Effector memory CD8-positive, alpha-beta T cell (primary cell): ENCODE results near the gene PCGF2.
"Not testable (repeated sequence)": the region's sequence is repeated elsewhere in the genome, so short reads cannot be mapped to it uniquely, and the experiment has no call there.

Experiments
- ATAC-seq: fragments of 150-1000 bp; cut with Tn5 transposase; replicated peaks from 2 replicates; pipeline ENCODE4 v1.10.0; 2021; ENCODE audit warnings: mild to moderate bottlenecking, moderate library complexity
- DNase-seq, 3 experiments: peaks; one replicate each; pipeline ENCODE4 v3.0.0; 2021
- H3K27ac Mint-ChIP-seq, 2 donors: one replicate each; pipeline ENCODE4 v1.8.0; 2022; ENCODE audit warnings: mild to moderate bottlenecking in 2 of 2, mixed read lengths in 2 of 2, moderate library complexity in 2 of 2
- H3K27me3 Mint-ChIP-seq, 2 donors: one replicate each; pipeline ENCODE4 v1.8.0; 2022; ENCODE audit warnings: mixed read lengths in 2 of 2
- H3K36me3 Mint-ChIP-seq: one replicate; pipeline ENCODE4 v1.8.0; 2022; ENCODE audit warnings: mild to moderate bottlenecking, moderate library complexity, mixed read lengths; ENCODE audit not compliant: insufficient read depth
- H3K4me1 Mint-ChIP-seq, 2 donors: one replicate each; pipeline ENCODE4 v1.8.0; 2022; ENCODE audit warnings: low read depth in 2 of 2, mixed read lengths in 2 of 2
- H3K4me3 Mint-ChIP-seq, 2 donors: one replicate each; pipeline ENCODE4 v1.8.0; 2022; ENCODE audit warnings: mild to moderate bottlenecking in 2 of 2, mixed read lengths in 2 of 2, moderate library complexity in 2 of 2
- H3K9me3 Mint-ChIP-seq, 2 donors: one replicate each; pipeline ENCODE4 v1.8.0; 2022; ENCODE audit warnings: mixed read lengths in 2 of 2

PCGF2 gene

DNA sequence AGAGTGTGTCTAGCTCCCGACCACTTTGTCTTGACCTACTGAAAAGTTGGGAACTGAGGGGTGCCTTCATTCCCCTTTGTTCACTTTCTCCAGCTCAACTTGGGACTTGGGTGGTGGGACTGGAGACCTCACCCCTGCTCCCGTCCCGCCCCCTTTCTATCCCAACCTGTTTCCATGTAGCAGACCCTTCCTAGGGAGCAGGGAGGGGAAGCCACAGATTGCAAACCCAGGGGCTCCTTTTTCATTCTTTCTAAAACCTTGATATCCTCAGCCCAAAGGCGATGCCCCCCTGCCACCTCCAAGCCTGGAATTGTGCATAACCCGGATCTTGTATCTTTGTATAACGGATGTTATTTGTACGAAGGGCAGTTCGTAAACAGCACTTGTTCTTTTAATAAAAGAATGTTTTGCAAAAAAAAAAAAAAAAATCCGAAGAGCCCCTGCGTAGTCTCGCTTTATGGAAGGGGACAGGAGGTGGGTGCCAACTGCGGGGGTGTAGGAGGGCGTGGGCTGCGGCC lies 18.7 kb downstream of the PCGF2 start:
- H3K36me3 Mint-ChIP-seq, result peaks cover 37% of the 10 kb centered on the region
- H3K27ac Mint-ChIP-seq, result peak overlapping the region; percentile 94 to 99
- no peak for DNase-seq
- peak overlapping the region; percentile 82 to 88 for H3K4me3 Mint-ChIP-seq
- ATAC-seq, result no peak
- no peaks in the 10 kb centered on the region for H3K9me3 Mint-ChIP-seq
- H3K27me3 Mint-ChIP-seq, result no peaks in the 10 kb centered on the region
- H3K4me1 Mint-ChIP-seq, result peaks cover 70 to 75% of the 10 kb centered on the region in 2 donors

DNA sequence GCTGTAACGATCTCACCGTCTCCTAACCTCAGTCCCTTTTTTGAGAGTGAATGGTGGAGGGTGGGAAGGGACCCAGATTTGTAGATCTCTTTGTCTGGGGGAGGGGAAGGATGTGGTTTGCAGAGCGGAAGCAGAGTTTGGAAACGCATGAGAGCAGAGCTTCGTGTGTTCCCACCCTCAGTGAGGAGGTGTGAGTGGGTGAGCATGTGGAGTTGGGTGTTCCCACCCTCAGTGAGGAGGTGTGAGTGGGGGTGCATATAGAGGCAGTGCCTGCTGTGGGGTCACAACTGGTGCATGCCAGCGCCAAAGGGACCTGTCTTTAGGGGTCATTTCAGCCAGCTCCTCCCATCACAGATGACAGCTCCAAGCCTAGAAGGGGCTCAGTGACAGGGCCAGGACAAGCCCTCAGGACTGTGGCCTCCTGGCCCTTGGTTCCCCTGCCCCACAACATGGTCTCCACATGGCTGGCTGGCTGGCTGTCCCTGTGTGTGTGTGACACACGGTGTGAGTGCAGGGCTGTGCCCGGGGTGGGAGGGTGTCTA lies 19.8 kb downstream of the PCGF2 start:
- DNase-seq, result peak; percentile 68 to 73 (median 73)
- Mint-ChIP-seq H3K27ac (peak overlapping the region; percentile 94 to 99), H3K27me3 (no peaks in the 10 kb centered on the region), H3K36me3 (peaks cover 42% of the 10 kb centered on the region), H3K4me3 (peak overlapping the region; percentile 82 to 88), H3K4me1 (peaks cover 68 to 73% of the 10 kb centered on the region in 2 donors), H3K9me3 (no peaks in the 10 kb centered on the region)
- peak; percentile 62 for ATAC-seq

DNA sequence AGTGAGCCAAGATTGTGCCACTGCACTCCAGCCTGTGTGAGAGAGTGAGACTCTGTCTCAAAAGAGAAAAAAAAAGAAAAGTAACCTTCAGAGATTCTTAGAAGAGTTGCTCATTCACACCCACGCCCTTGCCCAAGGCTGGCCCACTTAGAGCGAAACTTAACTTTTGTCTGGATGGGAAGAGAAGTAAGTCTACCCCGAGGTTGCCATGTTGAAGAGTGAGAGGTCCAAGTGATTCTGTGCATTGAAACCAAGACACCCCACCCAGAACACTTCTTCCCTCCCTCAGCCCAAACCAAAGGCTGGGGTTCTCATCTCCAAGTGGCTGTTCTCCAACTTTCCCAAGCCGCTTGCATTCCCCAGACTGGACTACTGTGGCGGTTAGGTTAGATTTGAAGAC lies 20.4 kb downstream of the PCGF2 start:
- Mint-ChIP-seq H3K9me3 (no peaks in the 10 kb centered on the region), H3K27ac (peak overlapping the region; percentile 94 to 99), H3K4me1 (peaks cover 68 to 73% of the 10 kb centered on the region in 2 donors), H3K36me3 (peaks cover 45% of the 10 kb centered on the region), H3K27me3 (no peaks in the 10 kb centered on the region), H3K4me3 (peak overlapping the region; percentile 82 to 88)
- ATAC-seq (peak; percentile 53), DNase-seq (peak; percentile 57 to 62 (median 57))

DNA sequence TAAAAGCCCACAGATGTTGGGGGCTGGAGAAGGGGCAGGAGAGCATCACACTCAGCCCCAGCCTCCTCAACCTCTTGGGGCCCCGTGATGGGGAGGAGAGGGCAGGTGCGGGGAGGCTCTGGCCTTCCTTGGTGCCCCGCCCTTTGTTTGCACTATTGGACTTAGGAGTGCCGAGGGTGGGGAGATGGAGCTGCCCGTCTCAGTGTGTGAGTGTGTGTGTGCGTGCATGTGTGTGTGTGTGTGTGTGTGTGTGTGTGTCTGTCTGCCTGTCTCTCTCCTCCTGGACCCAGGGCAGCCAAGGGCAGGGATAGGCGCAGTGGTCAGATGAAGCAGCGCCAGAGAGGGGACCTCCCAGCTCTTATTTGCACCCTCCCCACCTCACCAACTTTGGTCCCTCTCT lies 22.0 kb downstream of the PCGF2 start:
- peaks cover 59 to 62% of the 10 kb centered on the region in 2 donors for H3K4me1 Mint-ChIP-seq
- H3K4me3 Mint-ChIP-seq, result peak overlapping the region; percentile 33 to 70
- H3K9me3 Mint-ChIP-seq, DNase-seq, ATAC-seq, H3K27me3 Mint-ChIP-seq: not testable (repeated sequence)
- H3K36me3 Mint-ChIP-seq, result peaks cover 52% of the 10 kb centered on the region
- H3K27ac Mint-ChIP-seq, result peak overlapping the region; percentile 83 to 94

DNA sequence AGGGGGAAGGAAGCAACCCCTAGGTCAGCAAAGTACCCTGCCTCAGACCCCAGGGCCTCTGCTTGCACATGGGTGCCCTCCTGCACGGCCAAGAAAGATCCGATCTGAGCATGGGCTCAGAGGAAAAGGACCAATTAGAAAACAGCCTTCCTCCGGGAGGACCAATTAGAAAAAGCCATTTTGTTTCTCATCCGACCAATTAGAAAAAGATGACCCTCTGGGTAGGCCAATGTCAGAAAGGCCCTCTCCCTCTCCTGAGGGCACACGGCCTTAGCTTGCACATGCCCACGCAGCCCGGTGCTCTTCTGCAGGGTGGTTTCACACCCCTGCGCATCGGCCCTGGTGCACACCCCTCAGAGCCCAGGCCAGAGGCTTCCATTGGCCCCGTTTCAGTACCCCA lies 23.1 kb downstream of the PCGF2 start:
- peaks cover 57% of the 10 kb centered on the region for H3K36me3 Mint-ChIP-seq
- no peaks in the 10 kb centered on the region for H3K27me3 Mint-ChIP-seq
- H3K4me1 Mint-ChIP-seq, result peaks cover 58 to 60% of the 10 kb centered on the region in 2 donors
- no peaks in the 10 kb centered on the region for H3K9me3 Mint-ChIP-seq
- ATAC-seq (no peak), DNase-seq (no peak)
- H3K27ac Mint-ChIP-seq, result peak overlapping the region; percentile 83 to 94
- H3K4me3 Mint-ChIP-seq, result peak overlapping the region; percentile 52 to 70

DNA sequence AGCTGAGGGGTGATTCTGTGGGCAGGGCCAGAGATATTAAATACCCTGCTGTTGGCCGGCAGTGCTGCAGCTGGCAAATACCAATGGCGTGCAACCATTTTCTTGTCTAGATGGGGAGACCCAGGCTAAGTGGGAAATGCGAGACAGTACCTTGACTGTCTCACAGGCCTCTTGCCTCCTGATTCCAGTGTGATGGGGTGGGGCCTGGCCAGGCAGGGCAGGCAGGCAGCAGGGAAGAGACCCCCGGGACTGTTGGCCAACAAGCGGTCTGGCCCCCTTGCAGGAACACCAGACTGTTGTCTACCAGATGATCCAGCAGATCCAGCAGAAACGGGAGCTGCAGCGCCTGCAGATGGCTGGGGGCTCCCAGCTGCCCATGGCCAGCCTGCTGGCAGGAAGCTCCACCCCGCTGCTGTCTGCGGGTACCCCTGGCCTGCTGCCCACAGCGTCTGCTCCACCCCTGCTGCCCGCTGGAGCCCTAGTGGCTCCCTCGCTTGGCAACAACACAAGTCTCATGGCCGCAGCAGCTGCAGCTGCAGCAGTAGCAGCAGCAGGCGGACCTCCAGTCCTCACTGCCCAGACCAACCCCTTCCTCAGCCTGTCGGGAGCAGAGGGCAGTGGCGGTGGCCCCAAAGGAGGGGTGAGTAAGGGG lies 23.7 kb downstream of the PCGF2 start:
- Mint-ChIP-seq H3K27me3 (no peaks in the 10 kb centered on the region), H3K4me1 (peaks cover 56 to 59% of the 10 kb centered on the region in 2 donors), H3K27ac (peak overlapping the region; percentile 44 to 83), H3K36me3 (peaks cover 60% of the 10 kb centered on the region), H3K4me3 (peak overlapping the region; percentile 52 to 70), H3K9me3 (no peaks in the 10 kb centered on the region)
- no peak for DNase-seq
- peak; percentile 11 for ATAC-seq

DNA sequence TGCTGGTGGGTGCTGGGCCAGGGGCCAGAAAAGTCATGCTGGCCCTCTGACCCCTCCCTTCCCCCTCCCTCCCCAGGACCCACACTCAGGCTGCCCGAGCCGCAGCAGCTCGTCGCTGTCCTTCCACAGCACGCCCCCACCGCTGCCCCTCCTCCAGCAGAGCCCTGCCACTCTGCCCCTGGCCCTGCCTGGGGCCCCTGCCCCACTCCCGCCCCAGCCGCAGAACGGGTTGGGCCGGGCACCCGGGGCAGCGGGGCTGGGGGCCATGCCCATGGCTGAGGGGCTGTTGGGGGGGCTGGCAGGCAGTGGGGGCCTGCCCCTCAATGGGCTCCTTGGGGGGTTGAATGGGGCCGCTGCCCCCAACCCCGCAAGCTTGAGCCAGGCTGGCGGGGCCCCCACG lies 26.3 kb downstream of the PCGF2 start:
- no peak overlapping the region for H3K4me3 Mint-ChIP-seq
- H3K9me3 Mint-ChIP-seq, result no peaks in the 10 kb centered on the region
- H3K27me3 Mint-ChIP-seq, result no peaks in the 10 kb centered on the region
- DNase-seq (no peak), ATAC-seq (no peak)
- H3K27ac Mint-ChIP-seq, result no peak overlapping the region
- H3K4me1 Mint-ChIP-seq, result peaks cover 45% of the 10 kb centered on the region in 2 donors
- H3K36me3 Mint-ChIP-seq, result peaks cover 58% of the 10 kb centered on the region

DNA sequence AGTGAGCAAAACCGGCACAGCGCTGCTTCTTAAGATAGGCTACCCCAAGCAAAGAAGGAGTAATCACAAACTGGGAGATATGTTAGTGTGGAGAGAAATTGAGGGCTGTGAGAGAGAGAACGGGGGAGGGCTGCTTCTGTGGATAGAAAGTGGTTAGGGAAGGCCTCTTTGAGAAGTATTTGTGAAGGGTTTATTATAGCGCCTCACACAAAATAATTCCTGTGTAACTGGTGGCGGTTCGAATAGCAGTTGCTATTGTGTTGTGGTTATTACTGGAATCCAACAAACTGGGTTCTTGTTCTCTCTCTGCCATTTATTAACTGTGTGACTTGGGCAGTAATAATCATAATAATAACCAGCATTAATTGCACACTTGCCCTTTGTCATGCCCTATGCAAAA lies 27.2 kb downstream of the PCGF2 start:
- Mint-ChIP-seq H3K4me1 (peaks cover 39 to 45% of the 10 kb centered on the region in 2 donors), H3K4me3 (no peak overlapping the region), H3K27me3 (no peaks in the 10 kb centered on the region), H3K27ac (peak overlapping the region in 1 of 2 donors; percentile 62), H3K36me3 (peaks cover 56% of the 10 kb centered on the region), H3K9me3 (no peaks in the 10 kb centered on the region)
- no peak for ATAC-seq
- no peak for DNase-seq

DNA sequence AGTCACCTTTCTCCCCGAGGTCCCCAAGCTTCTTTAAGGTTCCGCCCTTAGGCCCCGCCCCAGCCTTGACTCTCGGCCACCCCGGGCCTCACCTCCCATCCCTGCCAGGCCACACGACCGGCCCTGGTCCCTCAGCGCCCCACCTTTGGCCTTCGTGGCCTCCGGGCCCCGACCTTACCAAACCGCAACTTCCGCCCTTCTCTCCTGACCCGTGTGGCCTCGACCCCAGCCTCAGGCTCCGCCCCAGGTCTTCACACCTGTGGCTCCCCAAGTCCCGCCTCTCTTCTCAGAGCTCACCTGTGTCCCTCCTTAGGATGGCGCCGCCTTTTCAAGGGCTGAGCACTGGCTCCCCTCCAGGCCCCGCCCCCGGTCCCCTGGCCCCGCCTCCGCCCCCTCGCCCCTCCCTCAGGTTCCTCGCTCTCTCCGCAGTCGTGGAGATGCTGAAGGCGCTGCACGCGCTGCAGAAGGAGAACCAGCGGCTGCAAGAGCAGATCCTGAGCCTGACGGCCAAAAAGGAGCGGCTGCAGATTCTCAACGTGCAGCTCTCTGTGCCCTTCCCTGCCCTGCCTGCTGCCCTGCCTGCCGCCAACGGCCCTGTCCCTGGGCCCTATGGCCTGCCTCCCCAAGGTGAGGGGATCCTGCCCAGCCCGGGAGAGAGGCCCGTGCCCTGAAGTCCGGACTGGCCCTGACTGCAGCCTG lies 28.0 kb downstream of the PCGF2 start:
- Mint-ChIP-seq H3K4me1 (peaks cover 34 to 48% of the 10 kb centered on the region in 2 donors), H3K9me3 (no peaks in the 10 kb centered on the region), H3K4me3 (no peak overlapping the region), H3K27me3 (no peaks in the 10 kb centered on the region), H3K36me3 (peaks cover 51% of the 10 kb centered on the region), H3K27ac (no peak overlapping the region)
- DNase-seq (no peak), ATAC-seq (no peak)

DNA sequence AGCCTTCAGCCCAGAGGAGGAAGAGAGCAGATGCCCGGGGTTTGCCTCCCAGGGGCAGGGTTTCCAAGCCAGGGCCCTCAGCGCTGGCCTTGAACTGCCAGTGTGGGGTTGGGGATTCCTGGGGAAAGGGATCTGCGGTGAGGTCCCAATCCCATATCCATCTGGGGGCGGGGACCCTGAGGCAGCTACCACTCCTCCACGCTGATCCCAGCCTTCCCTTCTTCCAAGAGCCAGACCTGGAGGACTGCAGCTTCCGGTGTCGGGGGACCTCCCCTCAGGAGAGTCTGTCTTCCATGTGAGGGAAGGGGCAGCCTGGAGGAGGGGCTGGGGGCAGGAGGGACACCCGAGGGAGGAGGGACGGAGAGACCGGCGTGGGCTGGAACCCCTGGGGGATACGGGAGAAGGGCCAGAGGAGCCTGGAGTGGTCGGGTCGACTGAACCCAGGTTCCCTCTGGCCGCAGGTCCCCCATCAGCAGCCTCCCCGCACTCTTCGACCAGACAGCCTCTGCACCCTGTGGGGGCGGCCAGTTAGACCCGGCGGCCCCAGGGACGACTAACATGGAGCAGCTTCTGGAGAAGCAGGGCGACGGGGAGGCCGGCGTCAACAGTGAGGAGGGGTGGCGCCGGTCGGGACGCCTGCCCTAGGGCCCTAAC lies 28.7 kb downstream of the PCGF2 start:
- ATAC-seq (no peak), DNase-seq (no peak)
- no peaks in the 10 kb centered on the region for H3K9me3 Mint-ChIP-seq
- peaks cover 51% of the 10 kb centered on the region for H3K36me3 Mint-ChIP-seq
- no peak overlapping the region for H3K4me3 Mint-ChIP-seq
- H3K27me3 Mint-ChIP-seq, result no peaks in the 10 kb centered on the region
- H3K27ac Mint-ChIP-seq, result peak overlapping the region; percentile 71 to 88
- H3K4me1 Mint-ChIP-seq, result peaks cover 28 to 44% of the 10 kb centered on the region in 2 donors

DNA sequence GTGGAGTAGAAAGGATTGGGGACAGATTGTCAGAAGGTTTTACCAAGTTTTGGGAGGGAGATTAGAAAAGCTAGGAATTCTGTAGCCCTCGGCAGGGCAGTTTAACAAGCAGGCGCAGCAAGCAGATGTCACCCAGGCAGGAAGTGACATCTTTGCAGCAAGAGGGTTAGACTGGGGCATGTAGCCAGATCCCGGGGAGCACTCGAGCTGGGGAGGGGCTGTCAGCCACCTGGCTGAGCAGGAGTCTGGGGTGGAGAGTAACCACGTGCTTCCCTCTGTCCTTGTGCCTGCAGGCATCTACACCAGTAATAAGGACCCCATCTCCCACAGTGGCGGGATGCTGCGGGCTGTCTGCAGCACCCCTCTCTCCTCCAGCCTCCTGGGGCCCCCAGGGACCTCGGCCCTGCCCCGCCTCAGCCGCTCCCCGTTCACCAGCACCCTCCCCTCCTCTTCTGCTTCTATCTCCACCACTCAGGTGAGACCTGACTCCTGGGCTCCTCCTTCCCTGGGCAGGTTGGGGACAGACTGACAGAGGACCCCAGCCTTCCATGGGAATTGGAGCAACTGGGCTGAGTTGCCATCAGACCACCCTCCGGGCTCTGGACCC lies 30.9 kb downstream of the PCGF2 start:
- Mint-ChIP-seq H3K4me3 (no peak overlapping the region), H3K4me1 (peaks cover 15 to 29% of the 10 kb centered on the region in 2 donors), H3K9me3 (no peaks in the 10 kb centered on the region), H3K27me3 (no peaks in the 10 kb centered on the region), H3K27ac (peak overlapping the region; percentile 49 to 88), H3K36me3 (peaks cover 55% of the 10 kb centered on the region)
- DNase-seq, result no peak
- ATAC-seq, result no peak

DNA sequence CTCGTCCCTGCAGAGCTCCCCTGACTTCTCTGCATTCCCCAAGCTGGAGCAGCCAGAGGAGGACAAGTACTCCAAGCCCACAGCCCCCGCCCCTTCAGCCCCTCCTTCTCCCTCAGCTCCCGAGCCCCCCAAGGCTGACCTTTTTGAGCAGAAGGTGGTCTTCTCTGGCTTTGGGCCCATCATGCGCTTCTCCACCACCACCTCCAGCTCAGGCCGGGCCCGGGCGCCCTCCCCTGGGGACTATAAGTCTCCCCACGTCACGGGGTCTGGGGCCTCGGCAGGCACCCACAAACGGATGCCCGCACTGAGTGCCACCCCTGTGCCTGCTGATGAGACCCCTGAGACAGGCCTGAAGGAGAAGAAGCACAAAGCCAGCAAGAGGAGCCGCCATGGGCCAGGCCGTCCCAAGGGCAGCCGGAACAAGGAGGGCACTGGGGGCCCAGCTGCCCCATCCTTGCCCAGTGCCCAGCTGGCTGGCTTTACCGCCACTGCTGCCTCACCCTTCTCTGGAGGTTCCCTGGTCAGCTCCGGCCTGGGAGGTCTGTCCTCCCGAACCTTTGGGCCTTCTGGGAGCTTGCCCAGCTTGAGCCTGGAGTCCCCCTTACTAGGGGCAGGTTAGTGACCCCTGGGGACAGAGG lies 31.6 kb downstream of the PCGF2 start:
- H3K4me3 Mint-ChIP-seq, result no peak overlapping the region
- H3K4me1 Mint-ChIP-seq, result peaks cover 15 to 29% of the 10 kb centered on the region in 2 donors
- DNase-seq, result no peak
- H3K36me3 Mint-ChIP-seq, result peaks cover 60% of the 10 kb centered on the region
- H3K27ac Mint-ChIP-seq, result peak overlapping the region; percentile 49 to 88
- H3K9me3 Mint-ChIP-seq, result no peaks in the 10 kb centered on the region
- H3K27me3 Mint-ChIP-seq, result no peaks in the 10 kb centered on the region
- ATAC-seq, result no peak
